GM23338 (cell line): ENCODE results near the gene PHACTR1. TPM values are rescaled to one million over a fixed set of nuclear protein-coding genes. Genes with fewer than 3 reads are reported as not detected.
A peak's percentile ranks its signal among the peaks of the same experiment; 100 is the strongest.

Experiments
- ATAC-seq: fragments of 200-7000 bp; cut with Tn5 transposase; 3 replicates; pipeline ENCODE4 v1.9.1; 2020
- DNase-seq: peaks from one replicate; pipeline ENCODE4 v3.0.0-alpha.2; 2015; ENCODE audit warnings: low spot score
- H2AFZ ChIP-seq: fragments of 200-600 bp; sonication (generic); 2 replicates; pipeline ENCODE4 v1.8.0; 2016; ENCODE audit warnings: antibody characterized with exemption, mild to moderate bottlenecking, moderate library complexity
- H3F3A ChIP-seq: fragments of 200-600 bp; sonication (generic); replicated peaks from 2 replicates; pipeline ENCODE4 v1.8.0; 2017; ENCODE audit warnings: antibody characterized with exemption, mixed run types, low read depth
- H3K27ac ChIP-seq: fragments of 200-600 bp; sonication (generic); 2 replicates; pipeline ENCODE4 v1.6.1; 2016; ENCODE audit warnings: low read depth
- H3K27me3 ChIP-seq: fragments of 200-600 bp; sonication (generic); 2 replicates; pipeline ENCODE4 v1.8.0; 2016; ENCODE audit warnings: mild to moderate bottlenecking, mixed run types, moderate library complexity; ENCODE audit not compliant: insufficient read depth
- H3K36me3 ChIP-seq: fragments of 200-600 bp; sonication (generic); 2 replicates; pipeline ENCODE4 v1.8.0; 2016; ENCODE audit warnings: mild to moderate bottlenecking; ENCODE audit not compliant: insufficient read depth
- H3K4me1 ChIP-seq: fragments of 200-600 bp; sonication (generic); 2 replicates; pipeline ENCODE4 v1.8.0; 2016; ENCODE audit warnings: mild to moderate bottlenecking, moderate library complexity; ENCODE audit not compliant: insufficient read depth
- H3K4me2 ChIP-seq: fragments of 200-600 bp; sonication (generic); 2 replicates; pipeline ENCODE4 v1.7.1; 2017; ENCODE audit warnings: mixed run types
- H3K4me3 ChIP-seq: fragments of 200-600 bp; sonication (generic); 2 replicates; pipeline ENCODE4 v1.6.1; 2016; ENCODE audit warnings: mixed run types
- H3K79me2 ChIP-seq: fragments of 200-600 bp; sonication (generic); replicated peaks from 2 replicates; pipeline ENCODE4 v1.8.0; 2017; ENCODE audit warnings: mild to moderate bottlenecking; ENCODE audit not compliant: insufficient read depth
- H3K9me2 ChIP-seq: fragments of 200-600 bp; sonication (generic); 2 replicates; pipeline ENCODE4 v1.8.0; 2017; ENCODE audit not compliant: insufficient read depth
- H4K20me1 ChIP-seq: fragments of 200-600 bp; sonication (generic); replicated peaks from 2 replicates; pipeline ENCODE4 v1.8.0; 2017; ENCODE audit warnings: mild to moderate bottlenecking; ENCODE audit not compliant: insufficient read depth
- H3K27ac Mint-ChIP-seq: 2 replicates; pipeline ENCODE4 v1.8.0; 2020; ENCODE audit warnings: inconsistent platforms, mild to moderate bottlenecking, moderate library complexity, mixed read lengths
- H3K27me3 Mint-ChIP-seq: 3 replicates; pipeline ENCODE4 v1.8.0; 2022; ENCODE audit warnings: low read depth, mild to moderate bottlenecking, moderate library complexity, mixed read lengths, inconsistent platforms; ENCODE audit not compliant: insufficient read depth, poor library complexity
- H3K36me3 Mint-ChIP-seq: 3 replicates; pipeline ENCODE4 v1.8.0; 2021; ENCODE audit warnings: low read depth, mild to moderate bottlenecking, inconsistent platforms, moderate library complexity, mixed read lengths
- H3K4me1 Mint-ChIP-seq: 3 replicates; pipeline ENCODE4 v1.8.0; 2020; ENCODE audit warnings: mild to moderate bottlenecking, inconsistent platforms, mixed read lengths
- H3K4me3 Mint-ChIP-seq: 3 replicates; pipeline ENCODE4 v1.8.0; 2021; ENCODE audit warnings: moderate library complexity, mild to moderate bottlenecking, inconsistent platforms, mixed read lengths
- H3K9me3 Mint-ChIP-seq: 3 replicates; pipeline ENCODE4 v1.8.0; 2020; ENCODE audit warnings: moderate library complexity, mild to moderate bottlenecking, inconsistent platforms, mixed read lengths
- CTCF ChIP-seq, 2 experiments: fragments of 200-600 bp in 1 of 2; sonication (generic) in 1 of 2; conservative IDR thresholded peaks; 2 replicates each; pipeline versions ENCODE4 v1.5.1 to v1.6.1; 2016 to 2017; ENCODE audit warnings: antibody characterized with exemption in 2 of 2, low read depth in 2 of 2, mild to moderate bottlenecking in 2 of 2, moderate library complexity in 1 of 2
- ZNF331 ChIP-seq: fragments of 250-450 bp; sonication (Bioruptor Pico); IDR thresholded peaks from 2 replicates; pipeline ENCODE4 v1.5.0; 2020; ENCODE audit warnings: low read depth, mild to moderate bottlenecking, moderate library complexity
- ZNF462 ChIP-seq: fragments of 250-450 bp; sonication (Bioruptor Pico); IDR thresholded peaks from 2 replicates; pipeline ENCODE4 v1.5.0; 2020; ENCODE audit warnings: mild to moderate bottlenecking, moderate library complexity
- polyA plus RNA-seq: library from polyadenylated mRNA; unstranded; fragments of >200 nt; fragmentation: Nextera tagmentation; extraction: Ambion mirVana; gene quantifications from 2 replicates; pipeline ENCODE4 v1.2.1, GENCODE V29; 2016
- total RNA-seq: library from RNA; depleted of rRNA; stranded (reverse); fragments of >200 nt; shearing (Covaris generic); gene quantifications from 2 replicates; pipeline ENCODE4 v1.2.3, GENCODE V29; 2014

The PHACTR1 gene
- total and polyA plus RNA-seq, 2 experiments from 2014 or later = 5.9 to 19.3 TPM

- TF ChIP-seq ZNF462 (CRISPR knock-in tag) = no peak
- TF ChIP-seq ZNF331 (CRISPR knock-in tag) = no peak
Observed at GRCh38 chr6:12842658-12843057, 126.1 kb downstream of the PHACTR1 start (continued).

GRCh38 chr6:12844284-12845223 lies 128.0 kb downstream of the PHACTR1 start:
- TF ChIP-seq ZNF462 (CRISPR knock-in tag) (no peak), CTCF (conservative IDR thresholded peaks at IDR 0.05; ENCODE audit: low read depth in 2 of 2) (peak; percentile 64 to 89)
- Histone ChIP-seq H3K27me3 (no peaks in the 10 kb centered on the region), H3K79me2 (no peaks in the 10 kb centered on the region), H3K9me2 (no peaks in the 10 kb centered on the region), H3K4me3 (no peak overlapping the region), H3F3A (no peaks in the 10 kb centered on the region), H2AFZ (no peak overlapping the region), H3K36me3 (no peaks in the 10 kb centered on the region), H3K4me1 (peaks cover 25% of the 10 kb centered on the region), H3K27ac (no peak overlapping the region), H3K4me2 (no peak overlapping the region), H4K20me1 (no peaks in the 10 kb centered on the region)
- Mint-ChIP-seq H3K27ac (no peak overlapping the region), H3K9me3 (no peaks in the 10 kb centered on the region), H3K27me3 (peaks cover 2% of the 10 kb centered on the region), H3K4me3 (no peak overlapping the region), H3K4me1 (peaks cover 33% of the 10 kb centered on the region), H3K36me3 (no peaks in the 10 kb centered on the region)
- DNase-seq (peak; percentile 75), ATAC-seq (peak; percentile 75)
